Hypothalamus (tissue), 51 donors: ENCODE results near the gene KCNG3.

Source experiments
- DNase-seq, 51 donors: peaks; one replicate each; lab custom pipeline; 2025; lab: John Stamatoyannopoulos, UW

KCNG3 gene, protein sequence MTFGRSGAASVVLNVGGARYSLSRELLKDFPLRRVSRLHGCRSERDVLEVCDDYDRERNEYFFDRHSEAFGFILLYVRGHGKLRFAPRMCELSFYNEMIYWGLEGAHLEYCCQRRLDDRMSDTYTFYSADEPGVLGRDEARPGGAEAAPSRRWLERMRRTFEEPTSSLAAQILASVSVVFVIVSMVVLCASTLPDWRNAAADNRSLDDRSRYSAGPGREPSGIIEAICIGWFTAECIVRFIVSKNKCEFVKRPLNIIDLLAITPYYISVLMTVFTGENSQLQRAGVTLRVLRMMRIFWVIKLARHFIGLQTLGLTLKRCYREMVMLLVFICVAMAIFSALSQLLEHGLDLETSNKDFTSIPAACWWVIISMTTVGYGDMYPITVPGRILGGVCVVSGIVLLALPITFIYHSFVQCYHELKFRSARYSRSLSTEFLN

DNA sequence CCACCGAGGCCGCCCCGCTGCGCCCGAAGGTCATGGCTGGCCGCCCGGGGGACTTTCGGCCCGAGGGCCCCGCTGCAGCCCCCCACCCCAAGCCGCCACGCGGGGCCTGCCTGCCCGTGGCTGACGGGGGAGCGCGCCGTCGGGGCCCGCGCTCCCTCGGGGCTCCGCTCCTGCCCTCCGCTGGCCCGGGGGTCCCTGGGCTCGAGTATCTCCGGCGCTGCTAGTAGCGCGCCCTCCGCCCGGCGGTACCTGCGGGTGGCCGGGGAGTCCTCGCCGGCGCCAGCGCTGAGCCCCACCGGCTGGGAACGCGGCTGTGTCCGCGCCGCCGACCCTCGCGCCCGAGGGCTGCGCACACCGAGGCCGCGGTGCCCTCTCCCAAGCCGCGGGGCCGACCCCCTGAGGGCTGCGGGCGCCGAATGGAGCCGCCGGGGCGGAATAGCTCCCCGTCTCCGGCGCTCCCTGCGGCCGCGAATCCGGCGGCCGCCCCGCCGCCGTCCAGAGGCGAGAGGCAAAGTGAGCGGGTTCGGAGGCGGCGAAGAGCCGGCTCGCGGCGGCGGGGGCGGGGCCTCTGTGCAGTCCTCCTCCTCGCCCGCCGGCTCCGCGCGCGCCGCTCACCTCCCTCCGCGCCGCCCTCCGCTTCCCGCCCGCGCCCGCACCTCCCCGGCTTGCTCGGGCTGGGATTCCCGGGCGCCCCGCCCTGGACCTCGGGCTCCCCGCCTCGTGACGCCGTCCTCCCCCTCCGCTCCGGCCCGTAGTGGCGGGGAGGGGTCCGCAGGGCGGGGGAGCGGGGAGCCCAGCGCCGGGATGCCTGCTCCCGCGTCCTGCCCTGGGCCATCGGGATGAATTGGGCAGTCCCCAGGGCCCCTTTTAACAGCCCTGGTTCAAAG lies at the start of gene KCNG3:
TSS of gene KCNG3 (minus strand) at position 515 of the 887 bp plus-strand sequence. CDS start at position 34, 481 bp downstream.
- peak in 24 of 51 donors; percentile 2 to 49 (median 17) for DNase-seq

DNA sequence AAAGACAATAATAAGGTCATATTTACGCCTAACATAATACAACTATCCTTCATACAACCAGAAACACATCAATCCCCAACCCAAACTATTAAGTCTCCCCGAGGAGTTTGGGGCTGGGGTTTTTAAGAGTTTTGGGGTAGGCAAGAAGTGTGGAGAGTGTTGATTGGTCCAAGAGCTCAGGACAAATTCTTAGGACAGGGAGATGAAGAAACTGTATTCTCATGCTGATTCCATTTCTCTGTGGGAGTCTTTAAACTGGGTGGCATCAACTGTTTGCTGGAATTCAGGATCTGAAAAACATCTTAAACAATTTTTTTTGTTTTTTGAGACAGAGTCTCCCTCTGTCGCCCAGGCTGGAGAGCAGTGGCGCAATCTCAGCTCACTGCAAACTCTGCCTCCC lies 49.1 kb upstream of the KCNG3 start:
- DNase-seq: no peak

DNA sequence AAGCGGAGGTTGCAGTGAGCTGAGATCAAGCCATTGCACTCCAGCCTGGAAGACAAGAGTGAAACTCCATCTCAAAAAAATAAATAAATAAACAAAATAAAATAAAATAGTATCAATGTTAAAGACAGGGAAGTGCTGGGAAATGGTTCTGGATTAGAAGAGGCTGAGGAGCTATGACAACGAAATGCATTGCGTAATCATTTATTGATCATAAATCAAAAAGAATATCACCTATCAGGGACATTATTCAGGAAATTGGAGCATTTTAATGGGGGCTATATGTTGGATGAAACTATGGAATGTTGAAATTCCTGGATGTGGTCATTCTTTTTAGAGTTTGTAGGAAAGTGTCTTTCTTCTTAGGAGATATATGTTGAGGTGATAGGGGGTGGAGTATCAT lies 43.7 kb upstream of the KCNG3 start:
- no peak for DNase-seq

DNA sequence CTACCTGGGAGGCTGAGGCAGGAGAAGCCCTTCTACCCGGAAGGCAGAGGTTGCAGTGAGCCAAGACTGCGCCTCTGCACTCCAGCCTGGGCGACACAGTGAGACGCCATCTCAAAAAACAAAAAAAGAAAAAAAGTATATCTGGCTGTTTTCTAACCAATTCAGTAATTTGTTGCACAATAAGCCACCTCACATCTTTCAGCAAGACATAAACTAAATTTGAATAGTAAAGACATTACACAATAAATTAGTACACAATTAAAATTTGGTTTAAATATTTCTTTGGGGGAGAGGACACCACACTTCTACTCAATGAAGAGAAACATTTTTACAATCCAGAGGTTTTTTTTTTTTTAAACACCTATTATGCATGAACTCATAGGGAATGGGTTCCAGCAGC lies 38.6 kb upstream of the KCNG3 start:
- no peak for DNase-seq

DNA sequence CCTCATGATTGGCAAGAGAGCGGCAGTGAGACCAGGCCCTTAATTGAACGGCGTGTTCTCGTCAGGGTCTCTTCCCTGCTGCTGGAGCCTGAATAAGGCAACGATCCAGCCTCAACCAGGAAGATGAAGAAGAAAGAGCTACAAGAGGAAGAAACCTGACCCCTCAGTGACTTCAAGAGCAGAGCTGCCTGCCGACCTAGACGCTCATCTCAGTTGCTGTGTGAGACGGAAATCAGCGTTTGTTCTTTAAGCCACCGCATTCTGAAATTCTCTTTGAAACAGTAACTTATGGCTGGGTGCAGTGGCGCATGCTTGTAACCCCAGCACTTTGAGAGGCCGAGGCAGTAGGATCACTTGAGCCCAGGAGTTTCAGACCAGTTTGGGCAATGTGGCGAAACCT lies 29.6 kb upstream of the KCNG3 start:
- DNase-seq: no peak

DNA sequence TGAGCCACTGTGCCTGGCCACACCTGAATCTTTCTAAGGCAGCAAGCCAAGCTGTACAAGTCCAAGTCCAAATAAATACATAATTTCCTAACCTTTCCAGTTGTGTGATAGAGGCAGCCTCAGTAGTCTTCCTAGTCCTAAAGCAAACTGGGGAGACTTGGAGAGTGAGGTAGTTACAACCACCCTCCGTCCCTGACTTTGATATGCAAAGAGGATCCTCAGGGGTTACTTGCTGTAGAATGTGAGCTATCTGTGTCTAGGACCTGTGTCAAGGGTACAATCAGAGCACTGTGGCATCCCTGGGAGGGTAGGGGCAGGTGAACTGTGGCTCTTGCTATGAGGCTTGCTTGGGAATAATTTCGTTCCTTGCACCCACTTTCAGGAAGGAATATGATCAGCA lies 28.3 kb upstream of the KCNG3 start:
- no peak for DNase-seq

DNA sequence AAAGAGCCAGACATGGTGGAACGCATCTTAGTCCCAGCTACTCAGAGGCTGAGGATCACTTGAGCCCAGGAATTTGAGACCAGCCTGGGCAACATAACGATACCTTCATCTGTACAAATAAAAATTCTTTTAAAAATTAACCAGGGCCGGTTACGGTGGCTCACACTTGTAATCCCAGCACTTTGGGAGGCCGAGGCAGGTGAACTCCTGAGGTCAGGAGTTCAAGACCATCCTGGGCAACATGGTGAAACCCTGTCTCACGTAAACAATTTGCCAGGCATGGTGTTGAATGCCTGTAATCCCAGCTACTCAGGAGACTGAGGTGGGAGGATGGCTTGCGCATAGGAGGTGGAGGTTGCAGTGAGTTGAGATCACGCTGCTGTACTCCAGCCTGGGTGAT lies 25.8 kb upstream of the KCNG3 start:
- no peak for DNase-seq

DNA sequence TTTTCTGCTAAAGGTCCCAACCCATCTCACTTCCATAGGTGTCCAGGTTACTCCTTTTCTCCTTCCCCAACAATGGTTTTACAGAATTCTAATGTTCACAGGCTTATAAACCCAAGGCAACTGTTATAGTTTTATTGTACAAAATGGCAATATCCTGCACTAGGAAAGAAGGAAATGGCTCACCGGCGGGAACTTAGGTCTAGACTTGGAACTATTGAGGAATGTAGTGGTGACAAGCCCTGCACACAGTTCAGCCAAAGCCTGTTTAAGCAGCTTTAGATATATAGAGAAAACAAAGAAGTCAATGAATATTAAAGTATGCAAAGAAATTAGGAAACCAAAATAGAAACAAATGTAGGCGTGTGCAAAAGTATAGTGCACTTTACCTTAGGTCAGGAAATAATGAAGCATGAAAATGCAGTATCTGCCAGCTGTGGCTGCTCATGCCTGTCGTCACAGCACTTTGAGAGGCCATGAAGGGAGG lies 22.7 kb upstream of the KCNG3 start:
- no peak for DNase-seq

DNA sequence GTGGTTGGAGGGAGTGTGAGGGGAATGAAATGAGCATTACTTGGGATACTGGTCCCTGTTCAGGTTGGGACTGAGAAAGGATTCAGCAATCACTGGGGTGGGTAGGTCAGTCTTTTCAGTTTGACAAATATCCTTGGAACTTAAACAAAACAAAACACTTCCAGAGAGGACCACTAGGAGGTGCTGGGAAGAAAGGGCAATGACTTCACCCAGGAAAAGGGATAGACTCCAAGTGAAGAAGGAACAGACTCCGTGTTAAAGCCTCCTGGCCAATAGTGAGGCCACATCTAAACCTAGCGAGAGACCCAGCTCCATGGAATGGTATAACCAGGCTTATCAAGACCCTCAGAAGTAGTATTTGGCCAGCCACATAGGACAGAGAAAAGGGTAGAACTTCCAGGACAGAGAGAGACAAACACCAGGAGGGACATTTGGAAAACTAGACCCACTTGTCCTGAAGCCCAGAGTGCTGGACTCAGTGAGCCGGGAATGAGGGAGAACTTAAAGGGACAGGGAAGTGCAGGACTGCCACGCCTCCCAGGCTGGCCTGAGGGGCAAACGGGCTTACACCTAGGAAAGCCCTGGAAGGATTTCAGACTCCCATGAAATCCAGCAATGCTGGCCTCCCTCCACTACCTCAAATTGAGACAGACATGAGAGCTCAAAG lies 19.6 kb upstream of the KCNG3 start:
- DNase-seq: peak in 1 of 51 donors; percentile 34

DNA sequence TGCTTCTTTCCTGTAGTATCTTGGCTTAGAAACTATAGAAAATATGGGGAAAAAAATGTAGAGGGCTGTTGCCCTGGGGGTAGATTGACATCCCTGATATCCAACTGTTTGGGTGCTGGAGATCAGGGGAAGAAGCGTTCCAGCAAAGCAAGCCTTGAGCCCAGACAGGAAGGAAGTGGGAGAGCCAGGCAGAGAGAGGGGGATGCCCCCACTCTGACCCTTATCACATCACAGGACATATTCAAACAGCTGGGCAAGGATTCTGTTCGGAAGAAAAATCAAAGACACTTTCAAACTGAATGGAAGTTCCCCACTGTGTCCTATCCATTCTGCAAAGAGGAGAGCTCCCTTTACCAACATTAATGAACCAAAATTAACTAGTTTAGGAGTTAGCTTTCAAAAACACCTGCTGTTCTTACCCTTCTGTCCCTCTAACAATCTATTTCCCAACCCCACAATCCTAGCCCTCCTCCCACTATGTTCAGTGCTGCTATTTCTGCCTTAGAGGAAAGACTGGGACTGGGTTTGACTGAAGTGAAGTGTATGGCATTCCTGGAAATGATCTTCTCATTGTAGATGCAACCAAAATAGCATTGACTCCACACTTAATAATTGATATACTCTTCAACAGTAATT lies 16.9 kb upstream of the KCNG3 start:
- no peak for DNase-seq

DNA sequence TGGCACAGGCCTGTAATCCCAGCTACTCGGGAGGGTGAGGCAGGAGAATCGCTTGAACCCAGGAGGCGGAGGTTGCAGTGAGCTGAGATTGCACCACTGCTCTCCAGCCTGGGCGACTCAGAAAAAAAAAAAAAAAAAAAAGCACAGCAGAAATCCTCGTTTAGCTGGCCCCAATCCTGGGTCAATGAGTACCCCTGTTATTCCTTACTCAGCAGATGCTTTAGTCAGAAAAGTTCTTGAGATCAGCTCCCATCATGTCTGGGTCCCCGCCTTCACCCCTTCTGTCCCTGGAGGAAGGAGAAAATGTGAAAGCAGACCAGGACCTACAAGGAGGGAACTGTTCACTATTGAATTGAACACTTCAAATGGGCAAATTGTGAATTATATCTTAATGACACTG lies 16.4 kb upstream of the KCNG3 start:
- DNase-seq: no peak

DNA sequence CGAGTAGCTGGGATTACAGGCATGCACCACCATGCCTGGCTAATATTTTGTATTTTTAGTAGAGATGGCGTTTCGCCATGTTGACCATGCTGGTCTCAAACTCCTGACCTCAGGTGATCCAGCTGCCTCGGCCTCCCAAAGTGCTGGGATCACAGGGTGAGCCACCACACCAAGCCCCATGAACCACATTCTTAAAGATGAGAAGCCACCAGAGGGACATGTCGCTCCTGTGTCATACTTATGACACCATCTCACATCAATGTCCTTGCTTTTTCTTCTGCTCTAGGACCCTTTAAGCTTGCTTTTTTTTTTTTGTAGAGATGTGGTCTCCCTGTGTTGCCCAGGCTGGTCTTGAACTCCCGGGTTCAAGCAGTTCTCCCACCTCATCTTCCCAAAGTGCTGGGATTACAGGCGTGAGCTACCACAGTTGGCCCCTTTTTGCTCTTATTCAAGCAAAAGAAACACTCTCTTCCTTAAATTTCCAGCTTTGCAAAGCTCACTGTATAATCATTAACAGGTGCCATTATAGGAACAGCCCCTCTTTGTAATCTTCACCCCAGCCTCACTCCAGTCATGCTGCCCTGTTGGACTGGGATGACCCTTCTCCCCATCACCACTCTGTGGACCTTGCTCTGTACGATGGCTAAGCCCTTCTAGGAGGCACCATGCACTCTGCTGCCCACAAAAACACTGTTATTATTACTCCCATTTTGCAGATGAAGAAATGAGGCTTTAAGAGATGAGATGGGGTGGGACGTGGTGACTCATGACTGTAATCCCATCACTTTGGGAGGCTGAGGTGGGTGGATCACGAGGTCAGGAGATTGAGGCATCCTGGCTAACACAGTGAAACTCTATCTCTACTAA lies 10.8 kb upstream of the KCNG3 start:
- no peak for DNase-seq

DNA sequence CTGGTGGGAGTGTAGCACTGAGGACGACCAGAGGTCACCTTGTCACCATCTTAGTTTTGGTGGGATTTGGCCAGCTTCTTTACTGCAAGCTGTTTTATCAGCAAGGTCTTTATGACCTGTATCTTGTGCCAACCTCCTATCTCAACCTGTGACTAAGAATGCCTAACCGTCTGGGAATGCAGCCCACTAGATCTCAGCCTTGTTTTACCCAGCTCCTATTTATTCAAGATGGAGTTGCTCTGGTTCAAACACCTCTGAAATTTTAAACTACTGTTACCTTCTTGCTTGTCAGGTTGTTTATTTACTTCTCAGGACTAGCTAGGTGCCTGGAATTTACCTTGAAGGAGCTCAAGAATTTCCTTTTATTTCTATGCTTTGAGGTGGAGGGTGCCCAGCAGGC lies 9.5 kb upstream of the KCNG3 start:
- DNase-seq: no peak

DNA sequence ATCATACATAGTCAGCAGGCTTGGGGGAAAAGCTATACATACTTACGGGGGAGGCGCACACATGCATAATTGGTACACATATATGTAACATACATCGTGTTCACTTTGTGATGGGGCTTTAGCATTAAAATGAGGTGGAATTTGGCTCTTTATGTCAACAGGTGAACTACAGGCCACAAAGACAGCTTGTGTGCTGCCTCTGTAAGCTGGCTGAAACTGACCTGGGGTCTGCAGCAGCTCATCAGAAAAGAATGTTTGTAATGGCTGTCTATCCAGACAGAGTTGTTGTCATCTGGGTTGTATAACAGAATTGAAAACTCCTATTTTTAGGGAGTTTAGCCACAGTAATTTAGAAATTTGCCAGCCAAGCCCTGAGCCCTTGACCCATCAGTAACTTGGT lies 4.7 kb upstream of the KCNG3 start:
- DNase-seq: no peak

DNA sequence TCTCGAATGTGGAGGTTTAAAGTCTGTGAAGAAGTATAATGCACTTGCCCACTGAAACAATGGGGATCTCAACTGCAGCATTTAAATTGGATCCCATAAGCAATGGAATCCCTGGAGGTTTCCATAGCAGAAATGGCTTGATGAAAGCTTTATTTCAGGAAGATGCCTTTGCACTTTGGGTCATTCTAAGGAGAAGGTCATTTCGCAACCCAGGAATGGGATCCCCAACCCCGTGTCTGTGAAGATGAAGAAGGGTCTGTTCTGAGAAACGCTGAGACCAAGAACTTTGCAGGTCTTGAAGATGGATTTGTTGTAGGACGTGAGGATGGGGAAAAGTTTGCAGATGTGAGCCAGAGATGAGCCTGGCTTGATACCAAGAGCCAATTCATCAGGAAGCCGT lies 1.8 kb upstream of the KCNG3 start:
- no peak for DNase-seq

DNA sequence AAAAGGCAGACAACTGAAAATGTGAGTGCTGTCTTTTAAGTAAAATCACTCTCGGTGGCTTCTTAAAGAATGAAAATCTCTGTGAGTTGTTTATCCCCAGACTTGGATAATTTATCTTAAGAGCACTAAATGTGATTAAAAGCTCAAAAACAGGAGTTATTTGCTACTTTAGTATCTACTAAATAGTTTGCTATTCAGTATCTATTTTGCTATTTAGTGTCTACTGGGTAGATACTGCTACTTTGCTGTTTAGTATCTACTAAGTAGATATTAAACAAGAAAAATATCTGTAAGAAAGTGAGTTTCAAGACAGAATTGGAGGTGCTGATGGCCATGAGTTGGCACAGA lies 1.4 kb upstream of the KCNG3 start:
- DNase-seq: peak in 1 of 51 donors; percentile 47

DNA sequence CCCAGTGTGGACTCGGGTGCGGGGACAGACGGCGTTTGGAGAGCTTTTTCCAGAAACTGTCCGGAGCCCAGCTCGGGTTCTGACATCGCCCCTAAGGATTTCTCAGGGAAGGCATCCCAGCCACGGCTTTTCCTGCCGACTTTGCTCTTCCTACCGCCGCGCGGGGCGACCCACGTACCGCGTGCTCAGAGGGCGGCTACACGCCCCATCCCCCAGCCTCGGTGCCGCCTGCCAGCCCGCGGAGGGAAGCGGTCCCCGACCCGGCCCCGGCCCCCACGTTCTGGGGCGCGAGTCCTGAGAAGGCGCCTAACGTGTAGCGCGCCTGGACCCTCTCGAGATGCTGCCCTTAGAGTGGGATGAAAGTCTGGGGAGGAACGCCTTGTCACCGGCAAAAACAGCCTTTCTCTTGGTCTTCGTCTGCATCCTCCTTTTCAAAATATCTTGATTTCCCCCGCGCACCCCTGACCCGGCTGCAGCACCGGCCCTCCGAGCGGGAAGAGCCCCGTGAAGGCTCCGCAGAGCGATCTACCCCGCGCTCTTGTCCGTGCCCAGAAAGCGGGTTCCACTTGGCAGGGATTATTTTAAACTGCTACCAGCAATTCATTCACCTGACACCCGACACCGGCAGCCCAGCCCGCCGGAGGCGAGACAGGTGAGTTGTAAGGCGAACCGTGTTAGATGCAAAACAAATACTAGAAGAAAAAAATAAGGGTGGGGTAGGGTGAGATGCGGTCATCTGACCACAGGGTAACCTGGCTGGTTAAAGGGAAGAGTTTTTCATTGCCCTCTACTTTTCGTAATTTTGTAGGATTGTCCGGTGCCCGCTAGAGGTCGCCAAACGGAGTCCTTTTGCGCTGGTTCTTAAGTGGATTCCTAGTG lies 812 bp upstream of the KCNG3 start:
- DNase-seq: peak in 43 of 51 donors; percentile 2 to 77 (median 35)

DNA sequence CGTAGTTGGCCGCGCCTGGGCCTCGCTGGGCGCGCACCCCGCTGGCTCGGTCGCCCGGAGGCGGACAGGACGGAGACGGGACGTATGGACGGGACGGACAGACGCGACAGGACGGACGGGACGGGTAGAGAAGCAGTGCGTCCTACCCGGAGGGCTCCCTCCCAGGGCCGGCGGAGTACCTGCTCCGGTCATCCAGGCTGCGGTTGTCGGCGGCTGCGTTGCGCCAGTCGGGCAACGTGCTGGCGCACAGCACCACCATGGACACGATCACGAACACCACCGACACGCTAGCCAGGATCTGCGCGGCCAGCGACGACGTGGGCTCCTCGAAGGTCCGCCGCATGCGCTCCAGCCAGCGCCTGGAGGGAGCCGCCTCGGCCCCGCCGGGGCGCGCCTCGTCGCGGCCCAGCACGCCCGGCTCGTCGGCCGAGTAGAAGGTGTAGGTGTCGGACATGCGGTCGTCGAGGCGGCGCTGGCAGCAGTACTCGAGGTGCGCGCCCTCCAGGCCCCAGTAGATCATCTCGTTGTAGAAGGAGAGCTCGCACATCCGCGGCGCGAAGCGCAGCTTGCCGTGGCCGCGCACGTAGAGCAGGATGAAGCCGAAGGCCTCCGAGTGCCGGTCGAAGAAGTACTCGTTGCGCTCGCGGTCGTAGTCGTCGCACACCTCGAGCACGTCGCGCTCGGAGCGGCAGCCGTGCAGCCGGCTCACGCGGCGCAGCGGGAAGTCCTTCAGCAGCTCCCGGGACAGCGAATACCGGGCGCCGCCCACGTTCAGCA lies 903 bp downstream of the KCNG3 start:
- DNase-seq: no peak
